HG02678 (cell line): ENCODE measurements around the gene S100Z.
"Not testable (repeated sequence)": the region's sequence is repeated elsewhere in the genome, so short reads cannot be mapped to it uniquely, and the experiment has no call there.

Experiments
- ATAC-seq: cut with Tn5 transposase; IDR thresholded peaks from one replicate; pipeline ENCODE4 v1.9.1; 2021; ENCODE audit warnings: mild to moderate bottlenecking, moderate library complexity; ENCODE audit not compliant: unreplicated experiment

S100Z gene

GRCh38 chr5:76945238-76945637 is 95.4 kb downstream of the S100Z start:
- ATAC-seq, result not testable (repeated sequence)

- no peak for ATAC-seq
Observed at GRCh38 chr5:76946090-76946489, 96.3 kb downstream of the S100Z start.

GRCh38 chr5:76947082-76947503 is 97.3 kb downstream of the S100Z start:
- no peak for ATAC-seq

- no peak for ATAC-seq
Observed at GRCh38 chr5:76952795-76953536, 103.2 kb downstream of the S100Z start, which contains the start of gene CRHBP. Gene CRHBP (plus strand): TSS chr5:76953045. CDS start chr5:76953135, 90 bp downstream.

GRCh38 chr5:76953551-76954382 is 104.0 kb downstream of the S100Z start:
- no peak for ATAC-seq

- ATAC-seq, result no peak
Observed at GRCh38 chr5:76954383-76954763, 104.6 kb downstream of the S100Z start.

- no peak for ATAC-seq
Observed at GRCh38 chr5:76956033-76956432, 106.2 kb downstream of the S100Z start.

- ATAC-seq, result no peak
Observed at GRCh38 chr5:76958991-76959767, 109.4 kb downstream of the S100Z start.

GRCh38 chr5:76960004-76960625 is 110.3 kb downstream of the S100Z start:
- ATAC-seq, result no peak

GRCh38 chr5:76964060-76964459 is 114.2 kb downstream of the S100Z start:
- ATAC-seq, result no peak
